OCI-LY7 (cell line): ENCODE data around the gene SATB2. TPM values are rescaled to one million over a fixed set of nuclear protein-coding genes. Genes with fewer than 3 reads are reported as not detected.

Experiments used
- BruUV-seq: library from RNA; stranded (reverse); fragments of 400-500 nt; replicated peaks from 2 replicates; lab custom pipeline; 2021; lab: Mats Ljungman, UMichigan
- CTCF ChIA-PET: fragments of 300-600 bp; sonication (Branson Sonifier 250); formaldehyde crosslinking; loops from one replicate; lab custom pipeline; 2022; ENCODE audit warnings: antibody characterized with exemption; ENCODE audit not compliant: unreplicated experiment; lab: Charles Lee
- POLR2A ChIA-PET: fragments of 300-600 bp; sonication (Branson Sonifier 250); formaldehyde crosslinking; loops from one replicate; lab custom pipeline; 2022; ENCODE audit warnings: antibody characterized with exemption; lab: Charles Lee
- DNase-seq: peaks from one replicate; pipeline ENCODE4 v3.0.0-alpha.2; 2015; ENCODE audit warnings: low spot score
- H2AFZ ChIP-seq: fragments of 200-600 bp; sonication (generic), shearing (Covaris generic); 2 replicates; pipeline ENCODE4 v1.6.1; 2014; ENCODE audit warnings: mild to moderate bottlenecking, antibody characterized with exemption, low read length, moderate library complexity
- H3K27ac ChIP-seq: fragments of 200-600 bp; sonication (generic); 2 replicates; pipeline ENCODE4 v1.5.1; 2014; ENCODE audit warnings: mixed run types, low read depth, mild to moderate bottlenecking, moderate library complexity, low read length, inconsistent platforms; ENCODE audit not compliant: poor library complexity, severe bottlenecking
- H3K36me3 ChIP-seq: fragments of 200-600 bp; sonication (generic); 2 replicates; pipeline ENCODE4 v1.6.1; 2014; ENCODE audit warnings: mild to moderate bottlenecking, antibody characterized with exemption, low read length, moderate library complexity, mixed read lengths; ENCODE audit not compliant: insufficient read depth
- H3K4me1 ChIP-seq: fragments of 200-600 bp; sonication (generic); 2 replicates; pipeline ENCODE4 v1.5.1; 2014; ENCODE audit warnings: mild to moderate bottlenecking, low read length; ENCODE audit not compliant: insufficient read depth, poor library complexity, severe bottlenecking
- H3K4me2 ChIP-seq: fragments of 200-600 bp; sonication (generic); 2 replicates; pipeline ENCODE4 v1.6.1; 2014; ENCODE audit warnings: mild to moderate bottlenecking, low read length
- H3K4me3 ChIP-seq: fragments of 200-600 bp; sonication (generic); 2 replicates; pipeline ENCODE4 v1.5.1; 2014; ENCODE audit warnings: mild to moderate bottlenecking, low read depth, low read length; ENCODE audit not compliant: poor library complexity, severe bottlenecking
- H3K79me2 ChIP-seq: fragments of 200-600 bp; sonication (generic); 2 replicates; pipeline ENCODE4 v1.6.1; 2016; ENCODE audit warnings: low read depth, mild to moderate bottlenecking, low read length, moderate library complexity, mixed read lengths; ENCODE audit not compliant: insufficient read depth
- H3K9me2 ChIP-seq: fragments of 200-600 bp; sonication (generic); 2 replicates; pipeline ENCODE4 v1.6.1; 2016; ENCODE audit warnings: mild to moderate bottlenecking, low read length, mixed read lengths; ENCODE audit not compliant: insufficient read depth
- H3K9me3 ChIP-seq: fragments of 200-600 bp; sonication (generic); 2 replicates; pipeline ENCODE4 v1.6.1; 2014; ENCODE audit warnings: mild to moderate bottlenecking, mixed run types, low read length, mixed read lengths
- H4K20me1 ChIP-seq: fragments of 200-600 bp; sonication (generic); 2 replicates; pipeline ENCODE4 v1.6.1; 2014; ENCODE audit warnings: mild to moderate bottlenecking, antibody characterized with exemption, low read length, moderate library complexity, mixed read lengths; ENCODE audit not compliant: insufficient read depth
- CTCF ChIP-seq: fragments of 200-600 bp; sonication (generic); conservative IDR thresholded peaks from 2 replicates; pipeline ENCODE4 v1.5.1; 2014; ENCODE audit warnings: mild to moderate bottlenecking, antibody characterized with exemption, low read length, moderate library complexity, mixed read lengths
- EZH2phosphoT487 ChIP-seq: fragments of 200-600 bp; sonication (generic); IDR thresholded peaks from 2 replicates; pipeline ENCODE4 v1.6.1; 2018; ENCODE audit warnings: low read depth, borderline replicate concordance, mild to moderate bottlenecking, mixed run types, antibody characterized with exemption, low read length, moderate library complexity, mixed read lengths
- intact Hi-C: fragments of 100-400 bp; cut with micrococcal nuclease; formaldehyde crosslinking; loops from one replicate; pipeline ENCODE4 v1.10.0; 2022; ENCODE audit not compliant: unreplicated experiment
- total RNA-seq, 2 experiments: library from RNA; depleted of rRNA in 1 of 2; stranded (reverse); fragments of >200 nt in 1 of 2; shearing (Covaris generic) in 1 of 2; gene quantifications; 2 replicates each; pipeline ENCODE4 v1.2.3, GENCODE V29; 2014 to 2022

SATB2 gene
- total RNA-seq, 2 experiments from 2014 or later: 15.9 to 30.7 TPM

GRCh38 chr2:199449956-199450355 lies 7.8 kb downstream of the SATB2 start:
- Histone ChIP-seq H3K27ac (no peak overlapping the region), H2AFZ (no peak overlapping the region), H3K9me2 (no peaks in the 10 kb centered on the region), H3K4me3 (no peak overlapping the region), H3K36me3 (peaks cover 68% of the 10 kb centered on the region), H3K9me3 (no peaks in the 10 kb centered on the region), H3K4me2 (peak overlapping the region; percentile 17; the same call in 1 of the 2 replicates), H4K20me1 (no peaks in the 10 kb centered on the region; the same call in 1 of the 2 replicates), H3K79me2 (peaks cover 62% of the 10 kb centered on the region), H3K4me1 (peaks cover 43% of the 10 kb centered on the region)
- no peak for TF ChIP-seq CTCF
- BruUV-seq: no TSS peak
- POLR2A ChIA-PET: no interaction called here
- no peak for DNase-seq
- intact Hi-C loops: no loop called here
- CTCF ChIA-PET: no interaction called here

- Histone ChIP-seq H4K20me1 (no peaks in the 10 kb centered on the region; the same call in 1 of the 2 replicates), H3K4me1 (peaks cover 40% of the 10 kb centered on the region), H3K9me2 (no peaks in the 10 kb centered on the region), H3K4me3 (no peak overlapping the region), H3K36me3 (peaks cover 69% of the 10 kb centered on the region), H3K27ac (no peak overlapping the region), H3K9me3 (no peaks in the 10 kb centered on the region), H3K79me2 (peaks cover 57% of the 10 kb centered on the region), H2AFZ (no peak overlapping the region), H3K4me2 (peak overlapping the region; percentile 17; the same call in 1 of the 2 replicates)
- CTCF ChIA-PET: no interaction called here
- no TSS peak for BruUV-seq
- POLR2A ChIA-PET: interaction anchor here (0.7 kb wide), 1 partner anchor 40 kb away, joined by 3 read pairs; no protein-coding TSS in a partner anchor
- intact Hi-C loops: no loop called here
- no peak for TF ChIP-seq EZH2phosphoT487
- TF ChIP-seq CTCF: no peak
- no peak for DNase-seq
These were observed 8.3 kb downstream of the SATB2 start for GRCh38 chr2:199449455-199449854.

- CTCF ChIA-PET: no interaction called here
- no TSS peak for BruUV-seq
- no peak for DNase-seq
- Histone ChIP-seq H3K27ac (no peak overlapping the region), H3K36me3 (peaks cover 69% of the 10 kb centered on the region), H3K4me2 (peak overlapping the region; percentile 7; the same call in 1 of the 2 replicates), H4K20me1 (no peaks in the 10 kb centered on the region), H3K4me3 (no peak overlapping the region), H3K4me1 (peaks cover 18% of the 10 kb centered on the region), H3K9me2 (no peaks in the 10 kb centered on the region), H3K79me2 (peaks cover 49% of the 10 kb centered on the region; the same call in 1 of the 2 replicates), H3K9me3 (no peaks in the 10 kb centered on the region), H2AFZ (no peak overlapping the region)
- POLR2A ChIA-PET: no interaction called here
- intact Hi-C loops: no loop called here
- TF ChIP-seq CTCF: no peak
- TF ChIP-seq EZH2phosphoT487: no peak
These were observed 10.7 kb downstream of the SATB2 start for GRCh38 chr2:199446996-199447576.
